ENCODE data around the gene CDK14. TPM values are rescaled to one million over a fixed set of nuclear protein-coding genes. Genes with fewer than 3 reads are reported as not detected.

Gene CDK14
- total RNA-seq, 4 donors from 2014 or later: 1.1 to 12.7 (median 5.8) TPM

DNA sequence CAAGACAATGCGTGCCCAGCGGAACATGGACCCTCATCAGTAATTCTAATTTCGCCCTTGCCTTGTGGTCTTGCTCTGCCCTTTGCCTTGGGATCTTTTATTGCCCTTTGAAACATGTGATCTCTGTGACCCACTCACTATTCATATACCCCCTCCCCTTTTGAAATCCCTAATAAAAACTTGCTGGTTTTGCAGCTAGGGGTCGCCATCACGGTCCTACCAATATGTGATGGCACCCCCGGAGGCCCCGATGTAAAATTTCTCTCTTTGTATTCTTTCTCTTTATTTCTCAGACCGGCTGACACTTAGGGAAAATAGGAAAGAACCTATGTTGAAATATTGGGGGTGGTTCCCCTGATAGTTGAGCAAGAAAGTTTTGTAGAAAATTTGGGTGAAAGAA lies 242.7 kb downstream of the CDK14 start:
- intact Hi-C loops (cut with DNase I; ENCODE audit: low total_unique reads): no loop called here
- no peak for DNase-seq (ENCODE audit: low spot score in 2 of 2)
- TF ChIP-seq POLR2A (IDR thresholded peaks at IDR 0.05): no peak
- TF ChIP-seq, protein P1, sequence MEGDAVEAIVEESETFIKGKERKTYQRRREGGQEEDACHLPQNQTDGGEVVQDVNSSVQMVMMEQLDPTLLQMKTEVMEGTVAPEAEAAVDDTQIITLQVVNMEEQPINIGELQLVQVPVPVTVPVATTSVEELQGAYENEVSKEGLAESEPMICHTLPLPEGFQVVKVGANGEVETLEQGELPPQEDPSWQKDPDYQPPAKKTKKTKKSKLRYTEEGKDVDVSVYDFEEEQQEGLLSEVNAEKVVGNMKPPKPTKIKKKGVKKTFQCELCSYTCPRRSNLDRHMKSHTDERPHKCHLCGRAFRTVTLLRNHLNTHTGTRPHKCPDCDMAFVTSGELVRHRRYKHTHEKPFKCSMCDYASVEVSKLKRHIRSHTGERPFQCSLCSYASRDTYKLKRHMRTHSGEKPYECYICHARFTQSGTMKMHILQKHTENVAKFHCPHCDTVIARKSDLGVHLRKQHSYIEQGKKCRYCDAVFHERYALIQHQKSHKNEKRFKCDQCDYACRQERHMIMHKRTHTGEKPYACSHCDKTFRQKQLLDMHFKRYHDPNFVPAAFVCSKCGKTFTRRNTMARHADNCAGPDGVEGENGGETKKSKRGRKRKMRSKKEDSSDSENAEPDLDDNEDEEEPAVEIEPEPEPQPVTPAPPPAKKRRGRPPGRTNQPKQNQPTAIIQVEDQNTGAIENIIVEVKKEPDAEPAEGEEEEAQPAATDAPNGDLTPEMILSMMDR (IDR thresholded peaks at IDR 0.05): no peak
- H3K4me3 ChIP-seq (ENCODE audit: low read depth, poor library complexity, severe bottlenecking): no peak overlapping the region
- WGBS, 2 donors: 95 to 96% methylated on average over 8 of the region's 8 CpGs

DNA sequence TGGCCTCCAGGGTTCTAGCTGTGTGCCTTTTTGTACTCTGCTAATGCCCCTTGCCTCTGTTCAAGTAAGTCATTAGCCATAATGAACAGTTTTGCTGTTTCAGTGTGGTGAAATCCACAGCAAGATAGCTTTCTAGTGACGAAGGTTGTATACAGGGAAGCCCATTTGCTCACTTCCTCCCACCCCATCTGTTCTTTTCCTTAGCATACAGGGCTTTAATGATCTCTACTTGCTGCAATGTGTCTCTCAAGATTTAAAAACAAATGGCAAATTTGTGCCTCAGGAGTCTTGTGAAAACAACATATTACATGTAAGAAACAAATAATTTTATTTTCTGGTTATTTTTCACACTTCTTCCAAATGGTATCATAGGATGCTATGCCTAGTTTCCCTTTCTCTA lies 243.2 kb downstream of the CDK14 start:
- TF ChIP-seq, protein P1 (IDR thresholded peaks at IDR 0.05): no peak
- no peak for TF ChIP-seq POLR2A (IDR thresholded peaks at IDR 0.05)
- 80 to 85% methylated on average over 1 of the region's 1 CpG for WGBS, 2 donors
- intact Hi-C loops (cut with DNase I; ENCODE audit: low total_unique reads): no loop called here
- DNase-seq (ENCODE audit: low spot score in 2 of 2): no peak
- H3K4me3 ChIP-seq (ENCODE audit: low read depth, poor library complexity, severe bottlenecking): no peak overlapping the region

DNA sequence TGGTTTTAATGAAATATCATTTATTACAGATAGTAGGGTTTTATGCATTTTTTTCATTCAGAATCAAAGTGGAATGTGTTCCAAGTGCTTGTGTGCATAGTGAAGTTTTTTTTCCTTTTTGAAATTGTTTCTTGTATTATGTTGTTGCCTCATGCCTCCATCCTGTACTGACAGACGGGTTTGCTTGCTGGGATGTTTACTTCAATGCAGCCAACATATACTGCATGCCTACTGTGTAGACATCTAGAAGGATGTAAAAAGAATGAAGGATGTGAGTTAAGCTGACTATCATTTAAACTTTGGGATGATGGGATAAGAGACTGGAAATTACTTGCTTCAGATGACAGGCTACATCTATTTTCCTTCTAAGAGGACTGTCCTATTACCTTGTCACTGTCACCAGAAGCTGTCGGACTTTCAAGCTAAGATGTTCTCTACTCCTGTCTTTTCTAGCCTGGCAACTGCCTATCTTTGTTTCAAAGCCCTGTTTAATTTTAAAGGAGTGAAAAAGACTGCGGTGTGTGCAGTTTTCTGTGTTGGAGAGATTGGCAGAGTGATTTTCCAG lies 243.7 kb downstream of the CDK14 start:
- DNase-seq (ENCODE audit: low spot score in 2 of 2): no peak
- TF ChIP-seq, protein P1 (IDR thresholded peaks at IDR 0.05): no peak
- TF ChIP-seq POLR2A (IDR thresholded peaks at IDR 0.05): no peak
- WGBS, 2 donors: 90 to 92% methylated on average over 3 of the region's 3 CpGs
- intact Hi-C loops (cut with DNase I; ENCODE audit: low total_unique reads): no loop called here
- no peak overlapping the region for H3K4me3 ChIP-seq (ENCODE audit: low read depth, poor library complexity, severe bottlenecking)

DNA sequence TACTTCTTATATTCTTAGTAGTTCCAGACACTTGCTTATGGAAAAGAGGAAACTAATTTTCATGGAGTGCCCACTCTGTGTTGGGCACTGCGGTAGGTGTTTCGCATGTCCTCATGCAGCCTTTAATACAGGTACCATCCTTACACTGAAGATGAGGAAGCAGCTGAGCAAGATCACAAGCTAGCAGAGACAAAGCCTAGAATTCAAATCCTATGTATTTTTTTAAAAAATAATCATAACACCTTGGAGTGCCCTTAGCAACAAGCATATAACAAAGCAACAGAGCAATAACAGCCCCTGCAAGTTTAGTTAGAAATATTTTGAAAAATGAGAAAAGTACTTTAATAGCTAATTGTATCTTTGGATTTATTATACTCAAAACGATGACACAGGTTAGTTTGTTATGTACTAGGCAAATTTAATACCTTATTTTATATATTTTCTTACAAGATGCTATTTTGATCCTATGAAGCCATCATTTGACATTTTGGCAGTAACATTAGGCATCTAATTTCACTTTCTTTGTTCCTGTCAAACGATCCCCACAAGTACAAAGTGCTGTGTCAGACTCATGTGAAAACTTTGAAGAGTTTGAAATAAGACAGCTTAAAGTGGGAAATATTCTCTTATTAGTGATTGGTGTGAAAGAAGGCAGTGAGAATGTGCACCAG lies 245.8 kb downstream of the CDK14 start:
- no peak for DNase-seq (ENCODE audit: low spot score in 2 of 2)
- TF ChIP-seq POLR2A (IDR thresholded peaks at IDR 0.05): no peak
- no peak overlapping the region for H3K4me3 ChIP-seq (ENCODE audit: low read depth, poor library complexity, severe bottlenecking)
- intact Hi-C loops (cut with DNase I; ENCODE audit: low total_unique reads): no loop called here
- WGBS, 2 donors: 61 to 66% methylated on average over 4 of the region's 4 CpGs

DNA sequence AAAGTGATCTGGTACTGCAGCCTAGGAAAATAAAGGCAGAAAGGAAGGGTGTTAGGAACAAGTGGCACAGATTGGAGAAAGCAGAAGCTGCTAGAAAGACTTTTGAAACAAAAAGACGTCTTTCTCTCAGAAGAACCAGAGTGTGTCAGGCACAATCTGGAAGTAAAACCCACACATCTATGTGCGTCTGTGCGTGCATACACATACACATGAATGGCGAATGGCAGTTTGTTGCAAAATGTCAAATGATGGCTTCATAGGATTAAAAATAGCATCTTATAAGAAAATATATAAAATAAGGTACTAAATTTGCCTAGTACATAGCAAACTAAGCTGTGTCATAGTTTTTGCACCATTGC lies 246.3 kb downstream of the CDK14 start:
- intact Hi-C loops (cut with DNase I; ENCODE audit: low total_unique reads): no loop called here
- no peak for DNase-seq (ENCODE audit: low spot score in 2 of 2)
- WGBS, 2 donors: 84 to 92% methylated on average over 4 of the region's 4 CpGs
- TF ChIP-seq, protein P1 (IDR thresholded peaks at IDR 0.05): no peak
- TF ChIP-seq POLR2A (IDR thresholded peaks at IDR 0.05): no peak
- no peak overlapping the region for H3K4me3 ChIP-seq (ENCODE audit: low read depth, poor library complexity, severe bottlenecking)

DNA sequence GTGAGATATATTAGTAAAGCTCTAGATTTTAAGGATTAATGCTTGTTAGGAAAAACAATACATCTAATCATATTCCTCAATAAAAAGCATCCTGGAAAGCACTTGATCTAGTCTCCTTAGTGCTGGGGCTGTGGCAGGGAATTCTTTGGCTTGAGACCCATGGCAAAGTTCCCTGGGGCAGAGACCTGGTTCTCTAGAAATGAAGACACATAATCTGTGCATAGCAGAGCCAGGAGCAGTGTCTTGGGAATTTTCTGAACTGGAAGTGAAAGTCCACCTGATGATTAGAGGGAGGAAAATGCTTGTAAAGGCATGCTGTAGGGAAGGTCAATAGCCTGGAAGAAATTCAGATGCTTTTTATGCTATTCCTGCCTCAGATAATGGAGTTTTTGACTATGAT lies 247.4 kb downstream of the CDK14 start:
- H3K4me3 ChIP-seq (ENCODE audit: low read depth, poor library complexity, severe bottlenecking): no peak overlapping the region
- DNase-seq (ENCODE audit: low spot score in 2 of 2): no peak
- intact Hi-C loops (cut with DNase I; ENCODE audit: low total_unique reads): no loop called here
- no peak for TF ChIP-seq POLR2A (IDR thresholded peaks at IDR 0.05)
- TF ChIP-seq, protein P1 (IDR thresholded peaks at IDR 0.05): no peak
